IPS-15b (cell line): ENCODE data around the gene P2RX6.
"Not testable (repeated sequence)": the region's sequence is repeated elsewhere in the genome, so short reads cannot be mapped to it uniquely, and the experiment has no call there.

ENCODE experiments used
- H3K27me3 ChIP-seq: one replicate; pipeline ENCODE4 v1.6.1; 2013; ENCODE audit warnings: low read length; ENCODE audit not compliant: control insufficient read depth, insufficient read depth
- H3K36me3 ChIP-seq: one replicate; pipeline ENCODE4 v1.6.1; 2013; ENCODE audit warnings: low read length; ENCODE audit not compliant: control insufficient read depth, insufficient read depth
- H3K4me1 ChIP-seq: one replicate; pipeline ENCODE4 v1.6.1; 2013; ENCODE audit warnings: mild to moderate bottlenecking, low read length; ENCODE audit not compliant: control insufficient read depth, insufficient read depth
- H3K4me3 ChIP-seq: one replicate; pipeline ENCODE4 v1.5.1; 2013; ENCODE audit warnings: low read depth, low read length
- H3K9ac ChIP-seq: one replicate; pipeline ENCODE4 v1.6.1; 2013; ENCODE audit warnings: low read depth, mild to moderate bottlenecking, low read length
- H3K9me3 ChIP-seq: one replicate; pipeline ENCODE4 v1.6.1; 2013; ENCODE audit warnings: mild to moderate bottlenecking, low read length; ENCODE audit not compliant: control insufficient read depth, insufficient read depth

Gene P2RX6

DNA sequence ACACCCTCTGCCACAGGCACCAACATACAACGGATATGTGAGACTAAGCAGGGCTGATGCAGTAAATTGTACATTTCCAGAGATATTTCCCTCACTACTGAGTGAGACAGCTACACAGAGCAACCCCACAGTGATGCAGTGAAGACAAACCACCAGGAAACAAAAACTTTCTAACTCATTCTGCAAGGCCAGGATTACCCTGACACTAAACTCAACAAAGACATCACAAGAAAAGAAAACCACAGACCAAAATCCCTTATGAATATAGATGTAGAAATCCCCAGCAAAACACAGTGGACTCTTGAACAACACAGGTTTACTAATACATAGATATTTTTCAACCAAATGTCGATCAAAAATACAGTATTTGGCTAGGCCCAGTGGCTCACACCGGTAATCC, 18.9 kb downstream of the P2RX6 start:
- H3K4me1 ChIP-seq, result no peaks in the 10 kb centered on the region
- no peak overlapping the region for H3K9ac ChIP-seq
- H3K36me3 ChIP-seq, result no peaks in the 10 kb centered on the region
- peaks cover 23% of the 10 kb centered on the region for H3K27me3 ChIP-seq
- H3K4me3 ChIP-seq, result no peak overlapping the region
- no peaks in the 10 kb centered on the region for H3K9me3 ChIP-seq

DNA sequence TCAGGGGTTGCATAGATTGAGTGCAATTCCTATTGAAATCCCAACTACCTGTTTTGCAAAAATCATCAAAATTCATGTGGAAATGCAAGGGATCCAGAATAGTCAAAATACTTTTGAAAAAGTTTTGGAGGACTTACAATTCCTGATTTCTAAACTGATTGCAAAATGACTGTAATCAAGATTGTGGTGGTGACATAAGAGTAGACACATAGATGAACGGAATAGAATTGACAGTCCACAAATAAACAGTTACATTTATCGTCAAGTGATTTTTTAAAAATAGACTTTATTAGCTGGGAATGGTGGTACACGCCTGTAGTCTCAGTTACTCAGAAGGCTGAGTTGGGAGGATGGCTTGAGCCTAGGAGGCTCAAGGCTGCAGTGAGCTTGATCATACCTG, 20.0 kb downstream of the P2RX6 start:
- H3K4me1 ChIP-seq, result no peaks in the 10 kb centered on the region
- peaks cover 23% of the 10 kb centered on the region for H3K27me3 ChIP-seq
- H3K4me3 ChIP-seq, result no peak overlapping the region
- no peak overlapping the region for H3K9ac ChIP-seq
- no peaks in the 10 kb centered on the region for H3K36me3 ChIP-seq
- H3K9me3 ChIP-seq, result no peaks in the 10 kb centered on the region

DNA sequence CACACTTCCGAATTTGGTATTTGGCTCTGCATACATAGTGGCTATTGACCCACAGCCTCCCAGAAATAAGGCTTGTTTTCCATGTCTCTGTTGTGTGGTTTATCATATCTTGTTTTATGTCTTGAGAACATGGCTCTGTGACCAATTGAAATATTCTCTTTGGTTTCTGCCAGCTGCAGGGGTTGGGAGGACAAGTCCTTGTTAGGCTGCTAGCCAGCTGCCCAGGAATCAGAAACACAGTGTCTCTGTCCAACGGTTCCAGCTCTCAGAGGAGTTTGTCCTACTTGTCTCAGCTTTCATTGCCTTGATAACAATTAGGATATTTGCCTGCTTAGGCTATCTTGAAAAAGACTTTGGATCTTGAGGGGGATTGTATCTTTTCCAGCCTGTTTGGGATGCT, 23.4 kb downstream of the P2RX6 start:
- no peaks in the 10 kb centered on the region for H3K9me3 ChIP-seq
- H3K9ac ChIP-seq, result no peak overlapping the region
- no peaks in the 10 kb centered on the region for H3K4me1 ChIP-seq
- H3K4me3 ChIP-seq, result no peak overlapping the region
- no peaks in the 10 kb centered on the region for H3K36me3 ChIP-seq
- H3K27me3 ChIP-seq, result peaks cover 6% of the 10 kb centered on the region

GRCh38 chr22:21039158-21039557, 24.2 kb downstream of the P2RX6 start:
- not testable (repeated sequence) for H3K27me3 ChIP-seq, H3K4me3 ChIP-seq, H3K4me1 ChIP-seq, H3K36me3 ChIP-seq, H3K9ac ChIP-seq, H3K9me3 ChIP-seq

GRCh38 chr22:21041937-21042336, 27.0 kb downstream of the P2RX6 start:
- Histone ChIP-seq H3K36me3 (no peaks in the 10 kb centered on the region), H3K27me3 (peaks cover 4% of the 10 kb centered on the region), H3K4me3 (no peak overlapping the region), H3K9me3 (no peaks in the 10 kb centered on the region), H3K9ac (no peak overlapping the region), H3K4me1 (peaks cover 2% of the 10 kb centered on the region)

- Histone ChIP-seq H3K4me1 (peaks cover 2% of the 10 kb centered on the region), H3K4me3 (no peak overlapping the region), H3K27me3 (peaks cover 4% of the 10 kb centered on the region), H3K36me3 (no peaks in the 10 kb centered on the region), H3K9me3 (no peaks in the 10 kb centered on the region), H3K9ac (no peak overlapping the region)
Measured at GRCh38 chr22:21042978-21043859, 28.3 kb downstream of the P2RX6 start.

- peaks cover 2% of the 10 kb centered on the region for H3K4me1 ChIP-seq
- no peak overlapping the region for H3K9ac ChIP-seq
- no peak overlapping the region for H3K4me3 ChIP-seq
- no peaks in the 10 kb centered on the region for H3K36me3 ChIP-seq
- H3K27me3 ChIP-seq, result peaks cover 4% of the 10 kb centered on the region
- no peaks in the 10 kb centered on the region for H3K9me3 ChIP-seq
Measured at GRCh38 chr22:21043860-21044535, 29.0 kb downstream of the P2RX6 start.

DNA sequence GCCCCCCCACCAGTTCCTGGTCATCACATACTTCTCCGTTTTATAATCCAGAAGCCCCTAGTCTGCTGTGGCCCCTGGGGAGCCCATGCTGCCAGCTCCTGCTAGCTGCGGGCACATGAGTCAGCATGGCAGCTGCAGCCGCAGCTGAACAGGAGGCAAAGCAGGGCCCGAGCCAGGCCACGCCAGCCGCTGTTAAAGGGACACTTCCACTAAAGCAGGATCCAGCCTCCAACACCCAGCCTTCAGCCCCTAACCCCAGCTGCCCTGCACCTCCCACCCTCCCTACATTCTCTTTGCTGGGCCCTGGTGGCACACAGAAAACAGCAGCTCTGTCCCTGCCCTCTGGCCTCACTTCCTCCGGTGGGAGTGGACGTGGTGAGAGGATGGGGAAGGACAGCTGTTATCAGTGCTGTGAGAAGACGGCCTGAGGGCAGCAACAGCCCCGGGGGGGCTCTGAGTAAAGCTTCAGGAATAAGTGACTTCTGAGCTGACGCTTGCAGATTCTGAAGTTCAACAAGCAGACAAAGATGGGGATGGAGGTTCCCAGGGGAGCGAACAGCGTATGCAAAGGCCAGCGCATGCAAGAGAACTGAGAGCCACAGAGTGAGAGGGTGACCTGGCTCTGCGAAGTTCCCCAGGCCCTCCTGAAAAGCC, 30.1 kb downstream of the P2RX6 start:
- H3K4me1 ChIP-seq, result peaks cover 2% of the 10 kb centered on the region
- H3K27me3 ChIP-seq, result peaks cover 4% of the 10 kb centered on the region
- H3K9ac ChIP-seq, result no peak overlapping the region
- no peaks in the 10 kb centered on the region for H3K9me3 ChIP-seq
- H3K36me3 ChIP-seq, result no peaks in the 10 kb centered on the region
- peak overlapping the region; percentile 90 for H3K4me3 ChIP-seq

GRCh38 chr22:21045585-21046294, 30.8 kb downstream of the P2RX6 start, which contains the start of gene LRRC74B:
LRRC74B (plus strand) TSS chr22:21045946; CDS start chr22:21045987, 41 bp downstream.
- Histone ChIP-seq H3K9ac (peak within 1 kb of the TSS; percentile 1), H3K36me3 (no peaks in the 10 kb centered on the region), H3K4me3 (peak within 1 kb of the TSS; percentile 90), H3K9me3 (no peaks in the 10 kb centered on the region), H3K27me3 (peaks cover 4% of the 10 kb centered on the region), H3K4me1 (peaks cover 2% of the 10 kb centered on the region)

- H3K36me3 ChIP-seq, result no peaks in the 10 kb centered on the region
- peaks cover 8% of the 10 kb centered on the region for H3K4me1 ChIP-seq
- no peak overlapping the region for H3K9ac ChIP-seq
- H3K4me3 ChIP-seq, result no peak overlapping the region
- no peaks in the 10 kb centered on the region for H3K9me3 ChIP-seq
- peaks cover 4% of the 10 kb centered on the region for H3K27me3 ChIP-seq
Measured at GRCh38 chr22:21047035-21047661, 32.2 kb downstream of the P2RX6 start.

GRCh38 chr22:21047730-21048129, 32.8 kb downstream of the P2RX6 start:
- no peak overlapping the region for H3K4me3 ChIP-seq
- no peak overlapping the region for H3K9ac ChIP-seq
- no peaks in the 10 kb centered on the region for H3K36me3 ChIP-seq
- H3K27me3 ChIP-seq, result peaks cover 4% of the 10 kb centered on the region
- H3K9me3 ChIP-seq, result no peaks in the 10 kb centered on the region
- peaks cover 8% of the 10 kb centered on the region for H3K4me1 ChIP-seq
